PC-3 (cell line): ENCODE results near the gene BSN. TPM values are rescaled to one million over a fixed set of nuclear protein-coding genes. Genes with fewer than 3 reads are reported as not detected.

Experiments
- ATAC-seq: fragments of 200-7000 bp; cut with Tn5 transposase; 2 replicates; pipeline ENCODE4 v1.9.1; 2020; ENCODE audit warnings: mild to moderate bottlenecking, moderate library complexity
- BruUV-seq: library from RNA; stranded (reverse); fragments of 400-500 nt; replicated peaks from 2 replicates; lab custom pipeline; 2021; lab: Mats Ljungman, UMichigan
- CTCF ChIA-PET: fragments of 300-600 bp; sonication (Branson Sonifier 250); formaldehyde crosslinking; loops from one replicate; lab custom pipeline; 2022; ENCODE audit warnings: antibody characterized with exemption; lab: Charles Lee
- POLR2A ChIA-PET: fragments of 300-600 bp; sonication (Branson Sonifier 250); formaldehyde crosslinking; loops from one replicate; lab custom pipeline; 2022; ENCODE audit warnings: antibody characterized with exemption; ENCODE audit not compliant: unreplicated experiment; lab: Charles Lee
- DNase-seq: peaks from one replicate; pipeline ENCODE4 v3.0.0-alpha.2; 2015
- H2AFZ ChIP-seq: fragments of 300-600 bp; sonication (generic); 2 replicates; pipeline ENCODE4 v1.6.0; 2016; ENCODE audit warnings: antibody characterized with exemption, low read length
- H3F3A ChIP-seq: fragments of 300-600 bp; sonication (generic); one replicate; pipeline ENCODE4 v1.6.0; 2017; ENCODE audit warnings: antibody characterized with exemption, low read length, control low read depth, mild to moderate bottlenecking; ENCODE audit not compliant: unreplicated experiment
- H3K27ac ChIP-seq: fragments of 300-600 bp; sonication (generic); 2 replicates; pipeline ENCODE4 v1.5.1; 2016; ENCODE audit warnings: mild to moderate bottlenecking, low read length
- H3K27me3 ChIP-seq: fragments of 300-600 bp; sonication (generic); 2 replicates; pipeline ENCODE4 v1.6.1; 2016; ENCODE audit warnings: low read length, mixed read lengths
- H3K36me3 ChIP-seq: fragments of 300-600 bp; sonication (generic); 2 replicates; pipeline ENCODE4 v1.6.1; 2016; ENCODE audit warnings: low read depth, mixed run types, low read length, mixed read lengths
- H3K4me1 ChIP-seq: fragments of 300-600 bp; sonication (generic); 2 replicates; pipeline ENCODE4 v1.5.1; 2016; ENCODE audit warnings: low read length; ENCODE audit not compliant: insufficient read depth
- H3K4me2 ChIP-seq: fragments of 300-600 bp; sonication (generic); 2 replicates; pipeline ENCODE4 v1.6.0; 2016; ENCODE audit warnings: low read length
- H3K4me3 ChIP-seq: fragments of 300-600 bp; sonication (generic); 2 replicates; pipeline ENCODE4 v1.5.1; 2016; ENCODE audit warnings: mild to moderate bottlenecking, low read length, mixed read lengths
- H3K79me2 ChIP-seq: fragments of 300-600 bp; sonication (generic); 2 replicates; pipeline ENCODE4 v1.6.1; 2017; ENCODE audit warnings: low read length, mixed read lengths
- H3K9ac ChIP-seq: fragments of 300-600 bp; sonication (generic); 2 replicates; pipeline ENCODE4 v1.6.0; 2016; ENCODE audit warnings: mild to moderate bottlenecking, low read length
- H3K9me2 ChIP-seq: fragments of 300-600 bp; sonication (generic); replicated peaks from 2 replicates; pipeline ENCODE4 v1.6.1; 2016; ENCODE audit warnings: mixed run types, low read length, mixed read lengths
- H3K9me3 ChIP-seq: fragments of 300-600 bp; sonication (generic); 2 replicates; pipeline ENCODE4 v1.6.1; 2016; ENCODE audit warnings: low read length, mixed read lengths
- H4K20me1 ChIP-seq: fragments of 300-600 bp; sonication (generic); 2 replicates; pipeline ENCODE4 v1.6.1; 2016; ENCODE audit warnings: low read length, mixed read lengths
- EZH2 ChIP-seq: fragments of 300-600 bp; sonication (generic); IDR thresholded peaks from one replicate; pipeline ENCODE4 v1.6.1; 2017; ENCODE audit warnings: antibody characterized with exemption, mild to moderate bottlenecking, low read length; ENCODE audit not compliant: unreplicated experiment
- EZH2phosphoT487 ChIP-seq: fragments of 300-600 bp; sonication (generic); IDR thresholded peaks from 2 replicates; pipeline ENCODE4 v1.6.1; 2018; ENCODE audit warnings: mild to moderate bottlenecking, antibody characterized with exemption, low read length, borderline replicate concordance
- intact Hi-C: fragments of 100-400 bp; cut with micrococcal nuclease; formaldehyde crosslinking; loops from 2 replicates; pipeline ENCODE4 v1.9.0; 2023
- total RNA-seq: library from RNA; depleted of rRNA; stranded (reverse); fragments of >200 nt; gene quantifications from 2 replicates; pipeline ENCODE4 v1.2.3, GENCODE V29; 2014
- TF ChIP-seq, protein P1 (sequence below): fragments of 300-600 bp; sonication (generic); conservative IDR thresholded peaks from 2 replicates; pipeline ENCODE4 v1.5.1; 2017; ENCODE audit warnings: antibody characterized with exemption, low read depth, mild to moderate bottlenecking, low read length

Gene BSN
- total RNA-seq, 1 experiment from 2014 or later = 0.80 TPM

DNA sequence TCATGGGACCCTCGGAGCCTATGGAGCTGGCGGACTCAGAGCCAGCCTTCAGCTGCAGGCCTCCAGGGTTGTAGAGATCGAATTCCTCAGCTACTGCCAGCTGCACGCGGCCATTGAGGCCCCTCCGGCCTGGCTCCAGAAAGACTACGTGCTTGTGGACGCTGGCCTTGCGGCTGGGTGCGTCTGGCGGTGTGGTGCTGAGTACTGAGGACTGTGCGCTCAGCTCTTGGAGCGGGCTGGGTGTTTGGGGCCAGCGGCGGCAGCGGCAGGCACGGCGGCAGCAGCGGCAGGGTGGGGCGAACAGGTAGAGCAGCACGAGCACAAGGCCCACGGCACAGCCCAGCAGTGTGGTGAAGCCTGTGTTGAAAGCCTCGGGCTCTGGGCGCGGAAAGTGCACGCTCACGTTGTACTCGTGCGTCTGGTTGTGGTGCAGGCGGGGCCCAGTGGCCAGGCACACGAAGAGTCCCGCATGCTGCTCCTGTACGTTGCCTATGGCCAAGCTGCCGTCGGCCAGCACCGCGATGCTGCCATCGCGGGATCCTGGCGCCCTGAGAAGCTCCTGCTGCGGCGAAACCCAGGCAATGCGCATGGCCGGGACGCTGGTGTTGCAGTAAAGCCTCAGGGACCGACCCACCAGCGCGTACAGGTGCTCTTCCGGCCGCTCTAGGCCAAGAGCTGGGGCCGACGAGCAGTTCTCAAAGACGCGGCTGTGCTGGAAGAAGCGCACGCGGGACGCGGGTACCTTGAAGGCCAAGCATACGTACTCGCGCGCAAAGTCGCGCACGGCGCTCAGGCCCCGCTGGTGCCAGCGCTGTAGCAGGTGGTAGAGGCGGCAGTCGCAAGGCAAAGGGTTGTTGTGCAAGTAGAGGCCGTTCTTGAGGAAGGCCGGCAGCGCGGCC is 163.9 kb downstream of the BSN start:
- ChIA-PET CTCF (interaction anchor here (1.6 kb wide), 1 partner anchor 121 kb away, joined by 6 read pairs; no protein-coding TSS in a partner anchor), POLR2A (no interaction called here)
- Histone ChIP-seq H3K79me2 (peaks cover 12% of the 10 kb centered on the region), H3K9me3 (no peaks in the 10 kb centered on the region), H3K9me2 (no peaks in the 10 kb centered on the region), H3K4me2 (no peak overlapping the region), H4K20me1 (no peaks in the 10 kb centered on the region), H3K27ac (no peak overlapping the region), H3K4me3 (no peak overlapping the region), H3F3A (no peaks in the 10 kb centered on the region), H3K27me3 (no peaks in the 10 kb centered on the region), H2AFZ (no peak overlapping the region), H3K9ac (no peak overlapping the region), H3K4me1 (peaks cover 12% of the 10 kb centered on the region), H3K36me3 (peaks cover 14% of the 10 kb centered on the region)
- ATAC-seq (no peak), DNase-seq (no peak)
- TF ChIP-seq, protein P1, sequence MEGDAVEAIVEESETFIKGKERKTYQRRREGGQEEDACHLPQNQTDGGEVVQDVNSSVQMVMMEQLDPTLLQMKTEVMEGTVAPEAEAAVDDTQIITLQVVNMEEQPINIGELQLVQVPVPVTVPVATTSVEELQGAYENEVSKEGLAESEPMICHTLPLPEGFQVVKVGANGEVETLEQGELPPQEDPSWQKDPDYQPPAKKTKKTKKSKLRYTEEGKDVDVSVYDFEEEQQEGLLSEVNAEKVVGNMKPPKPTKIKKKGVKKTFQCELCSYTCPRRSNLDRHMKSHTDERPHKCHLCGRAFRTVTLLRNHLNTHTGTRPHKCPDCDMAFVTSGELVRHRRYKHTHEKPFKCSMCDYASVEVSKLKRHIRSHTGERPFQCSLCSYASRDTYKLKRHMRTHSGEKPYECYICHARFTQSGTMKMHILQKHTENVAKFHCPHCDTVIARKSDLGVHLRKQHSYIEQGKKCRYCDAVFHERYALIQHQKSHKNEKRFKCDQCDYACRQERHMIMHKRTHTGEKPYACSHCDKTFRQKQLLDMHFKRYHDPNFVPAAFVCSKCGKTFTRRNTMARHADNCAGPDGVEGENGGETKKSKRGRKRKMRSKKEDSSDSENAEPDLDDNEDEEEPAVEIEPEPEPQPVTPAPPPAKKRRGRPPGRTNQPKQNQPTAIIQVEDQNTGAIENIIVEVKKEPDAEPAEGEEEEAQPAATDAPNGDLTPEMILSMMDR = no peak
- TF ChIP-seq EZH2 = no peak
- TF ChIP-seq EZH2phosphoT487 = no peak
- intact Hi-C loops = no loop called here
- no TSS peak for BruUV-seq

DNA sequence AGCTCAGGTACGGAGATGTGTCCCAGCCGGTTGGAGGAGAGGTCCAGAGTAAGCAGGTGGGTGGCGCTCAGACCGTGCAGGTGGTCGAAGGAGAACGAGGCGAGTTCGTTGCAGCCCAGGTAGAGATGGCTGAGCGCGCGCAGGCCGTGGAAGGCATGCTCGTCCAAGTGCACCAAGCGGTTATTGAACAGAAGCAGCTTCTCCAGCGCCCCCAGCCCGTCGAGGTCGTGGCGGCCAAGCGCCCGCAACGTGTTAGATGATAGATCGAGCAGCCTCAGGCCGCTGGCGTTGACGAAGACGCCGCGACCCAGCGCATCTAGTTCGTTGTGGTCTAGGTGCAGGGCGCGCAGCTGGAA is 164.6 kb downstream of the BSN start:
- H3K9me3 ChIP-seq = no peaks in the 10 kb centered on the region
- no peaks in the 10 kb centered on the region for H4K20me1 ChIP-seq
- H3K4me2 ChIP-seq = peak overlapping the region; percentile 77
- H3K4me1 ChIP-seq = peaks cover 12% of the 10 kb centered on the region
- H3K36me3 ChIP-seq = peaks cover 14% of the 10 kb centered on the region
- ATAC-seq = no peak
- peaks cover 17% of the 10 kb centered on the region for H3K79me2 ChIP-seq
- CTCF ChIA-PET = interaction anchor here (1.6 kb wide), 1 partner anchor 120 kb away, joined by 6 read pairs; no protein-coding TSS in a partner anchor
- BruUV-seq = no TSS peak
- peak overlapping the region; percentile 54; the same call in 1 of the 2 replicates for H3K4me3 ChIP-seq
- H3K9me2 ChIP-seq = no peaks in the 10 kb centered on the region
- H3K27ac ChIP-seq = no peak overlapping the region
- POLR2A ChIA-PET = no interaction called here
- no peaks in the 10 kb centered on the region for H3F3A ChIP-seq
- DNase-seq = no peak
- intact Hi-C loops = loop anchor here (1.0 kb wide), 1 partner anchor 120 kb away; no protein-coding TSS in a partner anchor
- H2AFZ ChIP-seq = no peak overlapping the region
- H3K9ac ChIP-seq = no peak overlapping the region
- H3K27me3 ChIP-seq = no peaks in the 10 kb centered on the region
- TF ChIP-seq, protein P1 = no peak
- TF ChIP-seq EZH2phosphoT487 (no peak), EZH2 (no peak)
